CD4-positive, alpha-beta T cell treated with Interferon gamma for 1 hour (primary cell): ENCODE data around the gene DAG1.

Experiments
- DNase-seq: peaks from one replicate; pipeline ENCODE4 v3.0.0-alpha.2; 2020

Gene DAG1

DNA sequence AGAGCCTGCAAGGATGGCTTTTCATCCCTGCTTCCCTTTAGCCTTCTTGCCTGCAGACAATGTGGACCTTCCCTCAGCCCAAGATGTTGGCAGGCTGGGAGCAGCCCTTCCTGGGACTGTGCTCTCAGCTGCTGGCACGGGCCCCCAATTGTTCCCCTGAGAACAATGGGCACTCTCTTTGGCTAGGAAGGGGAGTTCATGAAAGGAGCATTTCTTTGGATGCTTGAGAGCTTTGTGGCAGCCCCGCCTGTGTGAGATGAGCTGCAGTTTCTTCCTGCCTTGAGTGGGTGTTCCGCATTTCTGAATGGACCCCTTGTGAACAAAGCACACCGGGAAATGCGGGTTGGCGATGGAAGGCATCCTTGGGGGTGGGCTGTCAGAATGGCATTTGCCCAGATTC is 49.2 kb downstream of the DAG1 start:
- DNase-seq: no peak

- DNase-seq: no peak
These were observed 49.9 kb downstream of the DAG1 start for GRCh38 chr3:49519916-49520385.

- no peak for DNase-seq
These were observed 54.0 kb downstream of the DAG1 start for GRCh38 chr3:49523756-49524747.

GRCh38 chr3:49529567-49529966 is 59.5 kb downstream of the DAG1 start:
- no peak for DNase-seq

DNA sequence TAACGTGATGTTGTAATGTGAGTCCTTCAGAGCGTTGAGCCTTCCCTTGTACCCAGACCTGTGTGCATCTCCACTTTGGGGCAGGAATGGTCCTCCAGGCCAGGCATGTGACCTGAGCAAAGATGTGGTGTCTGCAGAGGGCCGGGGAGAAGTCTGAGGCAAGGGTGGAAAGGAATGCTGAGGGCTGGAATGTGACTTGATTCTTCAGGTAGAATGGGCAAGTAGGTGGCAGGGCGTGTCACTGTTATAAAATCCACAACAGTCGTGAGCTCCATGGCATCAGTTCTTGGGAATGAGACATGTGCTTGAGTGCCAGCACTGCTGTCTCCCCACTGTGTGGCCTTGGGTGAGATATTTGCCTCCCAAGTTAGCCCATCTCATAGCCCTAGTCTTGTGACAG is 60.2 kb downstream of the DAG1 start:
- no peak for DNase-seq

DNA sequence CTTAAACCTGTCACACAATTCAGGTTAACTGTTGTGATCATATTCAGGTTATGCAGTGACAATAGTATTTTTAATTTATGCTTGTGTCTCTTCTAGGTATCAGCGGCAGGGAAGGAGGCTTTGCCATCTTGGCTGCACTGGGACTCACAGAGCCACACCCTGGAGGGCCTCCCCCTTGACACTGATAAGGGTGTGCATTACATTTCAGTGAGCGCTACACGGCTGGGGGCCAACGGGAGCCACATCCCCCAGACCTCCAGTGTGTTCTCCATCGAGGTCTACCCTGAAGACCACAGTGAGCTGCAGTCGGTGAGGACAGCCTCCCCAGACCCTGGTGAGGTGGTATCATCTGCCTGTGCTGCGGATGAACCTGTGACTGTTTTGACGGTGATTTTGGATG is 60.6 kb downstream of the DAG1 start:
- no peak for DNase-seq

- no peak for DNase-seq
These were observed 61.2 kb downstream of the DAG1 start for GRCh38 chr3:49531218-49531617.

DNA sequence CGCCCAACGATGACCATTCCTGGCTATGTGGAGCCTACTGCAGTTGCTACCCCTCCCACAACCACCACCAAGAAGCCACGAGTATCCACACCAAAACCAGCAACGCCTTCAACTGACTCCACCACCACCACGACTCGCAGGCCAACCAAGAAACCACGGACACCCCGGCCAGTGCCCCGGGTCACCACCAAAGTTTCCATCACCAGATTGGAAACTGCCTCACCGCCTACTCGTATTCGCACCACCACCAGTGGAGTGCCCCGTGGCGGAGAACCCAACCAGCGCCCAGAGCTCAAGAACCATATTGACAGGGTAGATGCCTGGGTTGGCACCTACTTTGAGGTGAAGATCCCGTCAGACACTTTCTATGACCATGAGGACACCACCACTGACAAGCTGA is 61.6 kb downstream of the DAG1 start:
- DNase-seq: no peak

GRCh38 chr3:49533031-49533430 is 63.0 kb downstream of the DAG1 start:
- DNase-seq: no peak

GRCh38 chr3:49533786-49534519 is 63.9 kb downstream of the DAG1 start:
- no peak for DNase-seq

DNA sequence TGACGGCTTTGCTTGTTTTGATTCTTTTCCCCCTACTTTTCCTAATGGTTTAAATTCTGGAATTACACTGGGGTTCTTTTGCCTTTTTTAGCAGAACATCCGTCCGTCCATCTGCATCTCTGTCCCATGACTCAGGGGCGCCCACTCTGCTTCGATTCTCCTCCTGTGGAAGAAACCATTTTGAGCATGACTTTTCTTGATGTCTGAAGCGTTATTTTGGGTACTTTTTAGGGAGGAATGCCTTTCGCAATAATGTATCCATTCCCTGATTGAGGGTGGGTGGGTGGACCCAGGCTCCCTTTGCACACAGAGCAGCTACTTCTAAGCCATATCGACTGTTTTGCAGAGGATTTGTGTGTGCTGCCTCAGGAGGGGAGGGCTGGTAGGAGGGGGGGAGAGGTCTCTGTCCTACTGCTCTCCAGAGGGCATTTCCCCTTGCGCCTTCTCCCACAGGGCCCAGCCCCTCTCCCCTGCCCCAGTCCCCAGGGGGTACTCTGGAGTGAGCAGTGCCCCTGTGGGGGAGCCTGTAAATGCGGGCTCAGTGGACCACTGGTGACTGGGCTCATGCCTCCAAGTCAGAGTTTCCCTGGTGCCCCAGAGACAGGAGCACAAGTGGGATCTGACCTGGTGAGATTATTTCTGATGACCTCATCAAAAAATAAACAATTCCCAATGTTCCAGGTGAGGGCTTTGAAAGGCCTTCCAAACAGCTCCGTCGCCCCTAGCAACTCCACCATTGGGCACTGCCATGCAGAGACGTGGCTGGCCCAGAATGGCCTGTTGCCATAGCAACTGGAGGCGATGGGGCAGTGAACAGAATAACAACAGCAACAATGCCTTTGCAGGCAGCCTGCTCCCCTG is 64.7 kb downstream of the DAG1 start:
- DNase-seq: no peak

GRCh38 chr3:49535971-49536874 is 66.2 kb downstream of the DAG1 start:
- no peak for DNase-seq

DNA sequence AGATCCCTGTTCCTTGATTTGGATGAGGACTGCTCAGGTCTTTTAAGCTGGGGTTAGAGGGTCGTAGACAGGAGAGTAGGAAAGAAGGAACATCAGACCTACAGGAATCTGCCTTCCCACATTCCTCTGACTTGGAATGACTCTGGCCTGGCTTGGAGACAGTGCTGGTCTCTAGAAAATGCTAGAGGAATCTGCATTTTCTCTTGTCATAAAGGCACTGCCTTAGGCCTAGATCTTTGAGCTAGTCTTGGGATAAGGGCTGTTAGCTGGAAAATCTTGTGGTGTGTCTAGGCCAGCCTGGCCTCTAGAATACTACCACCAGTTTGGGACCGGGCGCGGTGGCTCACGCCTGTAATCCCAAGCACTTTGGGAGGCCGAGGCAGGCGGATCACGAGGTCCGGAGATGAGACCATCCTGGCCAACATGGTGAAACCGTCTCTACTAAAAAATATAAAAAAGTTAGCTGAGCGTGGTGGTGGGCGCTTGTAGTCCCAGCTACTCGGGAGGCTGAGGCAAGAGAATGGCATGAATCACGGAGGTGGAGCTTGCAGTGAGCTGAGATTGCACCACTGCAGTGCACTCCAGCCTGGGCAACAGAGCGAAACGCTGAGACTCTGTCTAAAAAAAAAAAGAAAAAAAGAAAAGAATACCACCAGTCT is 66.9 kb downstream of the DAG1 start:
- no peak for DNase-seq

DNA sequence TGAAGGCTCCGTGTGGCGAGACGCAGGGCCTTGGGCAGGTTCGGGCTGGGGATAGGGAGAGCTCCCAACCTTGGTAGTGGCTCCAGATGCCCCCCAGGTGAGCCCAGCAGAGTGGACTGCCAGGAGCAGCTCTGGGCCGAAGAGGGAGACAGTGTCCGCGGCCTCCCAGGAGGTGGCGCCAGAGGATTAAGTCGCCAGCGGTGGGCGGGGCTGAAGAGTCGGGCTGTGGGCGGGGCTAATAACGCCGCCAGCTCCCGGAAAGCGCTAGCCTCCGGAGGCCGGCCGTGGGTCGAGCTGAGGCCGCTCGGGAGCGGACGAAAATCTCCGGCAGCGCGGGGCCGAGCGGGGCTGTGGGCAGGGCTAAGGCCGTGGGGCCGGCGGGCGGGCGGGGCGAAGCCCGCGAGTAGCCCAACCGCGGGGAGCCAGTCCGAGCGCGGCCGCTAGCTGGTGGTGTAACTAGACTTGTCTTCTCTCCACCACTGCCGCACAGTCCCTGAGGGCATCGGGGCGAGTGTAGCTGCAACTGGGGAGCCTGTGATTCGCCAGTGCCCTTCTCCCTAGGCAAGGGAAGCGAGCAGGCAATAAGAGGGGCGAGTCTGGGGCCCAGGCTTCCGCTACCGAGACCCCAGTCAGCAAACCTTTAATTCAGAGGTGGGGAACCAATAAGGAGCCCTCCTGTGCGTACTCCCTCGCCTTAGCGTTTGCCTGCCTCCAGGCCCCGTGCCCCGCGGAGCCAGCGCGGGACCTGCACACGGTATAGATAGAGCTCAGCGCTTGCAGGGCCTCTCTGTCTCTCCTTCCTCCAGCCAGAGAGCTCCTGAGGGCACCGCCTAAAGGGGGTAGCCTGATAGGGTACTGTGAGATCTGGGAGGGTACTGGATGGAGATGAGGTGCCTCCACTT is 69.8 kb downstream of the DAG1 start:
- DNase-seq: peak; percentile 85

- no peak for DNase-seq
These were observed 82.0 kb downstream of the DAG1 start for GRCh38 chr3:49552087-49552486.

GRCh38 chr3:49553324-49553691 is 83.2 kb downstream of the DAG1 start:
- DNase-seq: no peak

DNA sequence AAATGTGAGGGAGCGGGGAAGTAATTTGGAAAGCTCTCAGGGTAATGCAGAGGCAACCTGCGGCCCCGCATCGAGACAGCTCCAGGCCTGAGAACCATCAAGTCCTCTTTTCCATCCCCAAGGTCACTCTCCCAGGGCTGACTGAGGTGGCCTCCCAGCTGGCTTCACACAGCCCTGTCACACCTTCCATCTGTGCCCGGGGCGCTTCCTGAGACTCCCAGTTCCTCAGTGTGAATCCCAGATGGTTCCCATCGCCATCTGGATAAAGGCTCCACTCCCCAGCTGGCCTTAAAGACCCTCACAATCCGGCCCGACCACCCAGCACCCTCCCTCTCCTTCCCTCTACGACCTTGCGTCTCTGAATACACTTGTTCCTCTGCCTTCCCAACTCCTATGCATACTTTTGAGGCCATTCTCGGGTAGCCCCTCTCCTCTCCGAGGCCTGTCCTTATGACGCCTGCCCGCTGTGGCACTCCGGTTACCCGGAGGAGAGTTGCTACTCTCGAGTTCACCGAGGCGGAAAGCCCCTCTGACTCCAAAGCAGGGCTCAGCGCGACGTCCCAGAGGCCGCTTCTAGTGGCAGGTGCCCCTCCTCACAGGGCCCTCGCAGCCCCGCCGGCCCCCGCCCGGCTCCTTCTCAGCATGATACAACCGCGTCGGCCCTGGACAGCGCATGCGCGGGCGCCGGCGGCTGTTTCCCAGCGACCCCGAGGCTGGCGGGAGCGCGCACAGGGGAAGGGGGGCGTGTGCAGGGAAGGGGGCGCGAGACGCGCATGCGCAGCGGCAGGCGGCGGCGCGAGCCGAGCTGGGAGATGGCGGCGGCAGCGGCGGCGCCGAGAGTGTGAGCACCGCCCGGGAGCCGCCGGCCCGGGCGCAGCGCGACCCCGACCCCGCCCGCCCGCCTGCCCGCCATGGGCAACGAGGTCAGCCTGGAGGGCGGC is 83.9 kb downstream of the DAG1 start, which contains the start of gene BSN:
TSS of gene BSN (plus strand) at position 786 of the 941 bp plus-strand sequence. CDS start at position 912, 126 bp downstream.
- DNase-seq: peak; percentile 89

GRCh38 chr3:49554633-49555265 is 84.7 kb downstream of the DAG1 start:
- no peak for DNase-seq
